A549 (cell line): ENCODE measurements around the gene AFDN.

Experiments used
- JUN ChIP-seq, 2 experiments: fragments of >200 bp; sonication (Bioruptor Twin); formaldehyde crosslinking; IDR thresholded peaks; 2 replicates in 1 of 2; 3 replicates in 1 of 2; pipeline ENCODE4 v1.6.1; 2016 to 2017
- KDM1A ChIP-seq: fragments of 200-600 bp; sonication (generic); IDR thresholded peaks from 2 replicates; pipeline ENCODE4 v1.6.1; 2016; ENCODE audit warnings: low read depth, mild to moderate bottlenecking
- POLR2A ChIP-seq: IDR thresholded peaks from 2 replicates; pipeline ENCODE4 v1.6.1; 2012; ENCODE audit warnings: mild to moderate bottlenecking, low read length
- RAD21 ChIP-seq, 2 experiments: fragments of >200 bp in 1 of 2; sonication (Bioruptor Twin) in 1 of 2; formaldehyde crosslinking in 1 of 2; IDR thresholded peaks in 1 of 2; conservative IDR thresholded peaks in 1 of 2; 2 replicates in 1 of 2; 3 replicates in 1 of 2; pipeline ENCODE4 v1.6.1; 2012 to 2018; ENCODE audit warnings: inconsistent platforms in 1 of 2
- RARB ChIP-seq: fragments of 250-450 bp; sonication (Bioruptor Pico); IDR thresholded peaks from 2 replicates; pipeline ENCODE4 v1.8.0; 2021; ENCODE audit warnings: mild to moderate bottlenecking, moderate library complexity
- TF ChIP-seq, protein P1 (sequence below): fragments of >200 bp; sonication (Bioruptor Twin); formaldehyde crosslinking; IDR thresholded peaks from 3 replicates; pipeline ENCODE4 v1.5.1; 2016

DNA sequence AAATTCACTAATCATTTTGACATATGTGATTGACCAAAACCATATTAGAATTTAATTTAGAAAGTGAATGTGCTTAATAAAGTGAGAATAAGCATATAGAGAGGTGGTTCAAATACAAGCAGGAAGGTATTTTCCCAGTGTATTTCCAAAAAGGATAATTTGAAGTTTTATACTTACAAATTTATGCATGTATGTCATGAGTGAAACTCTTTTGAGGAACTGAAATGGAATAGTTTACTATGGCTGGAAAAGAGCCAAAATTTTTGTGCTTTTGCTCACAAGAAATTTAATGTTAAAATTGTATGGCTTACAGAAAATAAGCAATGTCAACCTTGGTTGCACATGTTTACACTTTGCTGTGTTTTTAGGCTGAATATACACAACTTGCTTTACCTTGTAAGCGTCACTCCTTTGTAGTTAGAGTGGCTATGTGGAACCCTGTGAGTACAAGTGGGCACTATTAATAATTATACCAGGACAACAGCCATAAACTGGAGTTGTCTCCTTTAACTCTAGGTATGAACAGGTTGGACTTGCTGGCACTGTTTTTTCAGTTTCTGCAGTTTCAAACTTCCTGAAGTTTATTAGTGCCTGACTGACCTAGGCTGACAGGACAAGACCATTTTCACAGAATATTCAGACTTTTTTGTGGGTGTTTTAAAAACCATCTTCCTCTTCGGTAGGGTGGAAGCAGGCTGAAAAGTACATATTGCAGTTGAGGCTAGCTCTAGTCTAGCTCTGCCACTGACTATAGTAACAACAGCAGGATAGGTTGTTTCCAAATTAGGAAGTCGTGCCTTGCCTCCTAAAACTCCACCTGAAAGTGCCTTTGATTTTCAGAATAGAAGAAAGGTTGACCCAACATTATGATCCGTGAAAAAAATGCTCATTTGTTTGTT is 6.0 kb downstream of the AFDN start:
- TF ChIP-seq, protein P1, sequence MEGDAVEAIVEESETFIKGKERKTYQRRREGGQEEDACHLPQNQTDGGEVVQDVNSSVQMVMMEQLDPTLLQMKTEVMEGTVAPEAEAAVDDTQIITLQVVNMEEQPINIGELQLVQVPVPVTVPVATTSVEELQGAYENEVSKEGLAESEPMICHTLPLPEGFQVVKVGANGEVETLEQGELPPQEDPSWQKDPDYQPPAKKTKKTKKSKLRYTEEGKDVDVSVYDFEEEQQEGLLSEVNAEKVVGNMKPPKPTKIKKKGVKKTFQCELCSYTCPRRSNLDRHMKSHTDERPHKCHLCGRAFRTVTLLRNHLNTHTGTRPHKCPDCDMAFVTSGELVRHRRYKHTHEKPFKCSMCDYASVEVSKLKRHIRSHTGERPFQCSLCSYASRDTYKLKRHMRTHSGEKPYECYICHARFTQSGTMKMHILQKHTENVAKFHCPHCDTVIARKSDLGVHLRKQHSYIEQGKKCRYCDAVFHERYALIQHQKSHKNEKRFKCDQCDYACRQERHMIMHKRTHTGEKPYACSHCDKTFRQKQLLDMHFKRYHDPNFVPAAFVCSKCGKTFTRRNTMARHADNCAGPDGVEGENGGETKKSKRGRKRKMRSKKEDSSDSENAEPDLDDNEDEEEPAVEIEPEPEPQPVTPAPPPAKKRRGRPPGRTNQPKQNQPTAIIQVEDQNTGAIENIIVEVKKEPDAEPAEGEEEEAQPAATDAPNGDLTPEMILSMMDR, result no peak
- TF ChIP-seq RARB (CRISPR knock-in tag), result no peak
- no peak for TF ChIP-seq POLR2A
- no peak for TF ChIP-seq JUN (IDR thresholded peaks at IDR 0.05)
- no peak for TF ChIP-seq RAD21 (conservative IDR thresholded peaks at IDR 0.05 in 1 of 2, IDR thresholded peaks at IDR 0.05 in 1 of 2)
- no peak for TF ChIP-seq KDM1A
